Ascending aorta (tissue), 2 donors: ENCODE results near the gene SMYD2. TPM values are rescaled to one million over a fixed set of nuclear protein-coding genes. Genes with fewer than 3 reads are reported as not detected.

Source experiments
- DNase-seq, 2 donors: peaks; one replicate each; pipeline ENCODE4 v3.0.0-alpha.2; 2019; ENCODE audit warnings: low spot score in 2 of 2
- H3K27ac ChIP-seq, 2 donors: fragments of 200-600 bp; sonication (generic); one replicate each; pipeline ENCODE4 v1.5.1; 2016 to 2017; ENCODE audit warnings: mild to moderate bottlenecking in 1 of 2
- H3K27me3 ChIP-seq: fragments of 200-600 bp; sonication (generic); one replicate; pipeline ENCODE4 v1.5.1; 2017
- H3K36me3 ChIP-seq, 2 donors: fragments of 200-600 bp; sonication (generic); one replicate each; pipeline ENCODE4 v1.5.1; 2016
- H3K4me1 ChIP-seq, 2 donors: fragments of 200-600 bp; sonication (generic); one replicate each; pipeline ENCODE4 v1.5.1; 2016 to 2017; ENCODE audit warnings: mild to moderate bottlenecking in 1 of 2
- H3K4me3 ChIP-seq, 2 donors: fragments of 200-600 bp; sonication (generic); one replicate each; pipeline ENCODE4 v1.5.1; 2016 to 2017; ENCODE audit warnings: mild to moderate bottlenecking in 1 of 2
- H3K9me3 ChIP-seq, 2 donors: fragments of 200-600 bp; sonication (generic); one replicate each; pipeline ENCODE4 v1.5.1; 2016
- CTCF ChIP-seq, 3 experiments: fragments of 200-600 bp in 2 of 3; fragments of 450-650 bp in 1 of 3; sonication (generic) in 2 of 3; IDR thresholded peaks; one replicate each; pipeline ENCODE4 v1.5.1; 2016 to 2019; ENCODE audit warnings: antibody characterized with exemption in 3 of 3, mild to moderate bottlenecking in 1 of 3, moderate library complexity in 1 of 3
- intact Hi-C: fragments of 100-400 bp; cut with DNase I; formaldehyde crosslinking; loops from one replicate; pipeline ENCODE4 v1.15.1; 2023
- total RNA-seq: library from RNA; depleted of rRNA; stranded (reverse); fragments of >200 nt; gene quantifications from one replicate; pipeline ENCODE4 v1.1.0, GENCODE V29; 2016

The SMYD2 gene
- total RNA-seq, 1 donor from 2014 or later = 2.4 TPM

- Histone ChIP-seq H3K36me3 (no peaks in the 10 kb centered on the region), H3K27me3 (no peaks in the 10 kb centered on the region), H3K9me3 (no peaks in the 10 kb centered on the region), H3K4me3 (no peak overlapping the region), H3K4me1 (no peaks in the 10 kb centered on the region), H3K27ac (no peak overlapping the region)
- DNase-seq = no peak
- TF ChIP-seq CTCF (IDR thresholded peaks at IDR 0.05) = no peak
- intact Hi-C loops = no loop called here
Measured at GRCh38 chr1:214324896-214325800, 44.2 kb downstream of the SMYD2 start.

GRCh38 chr1:214326406-214326805 is 45.4 kb downstream of the SMYD2 start:
- H3K9me3 ChIP-seq = no peaks in the 10 kb centered on the region
- H3K4me3 ChIP-seq = no peak overlapping the region
- no peak for DNase-seq
- H3K27me3 ChIP-seq = no peaks in the 10 kb centered on the region
- no peaks in the 10 kb centered on the region for H3K36me3 ChIP-seq
- intact Hi-C loops = no loop called here
- no peak overlapping the region for H3K27ac ChIP-seq
- no peak for TF ChIP-seq CTCF (IDR thresholded peaks at IDR 0.05)
- no peaks in the 10 kb centered on the region for H3K4me1 ChIP-seq

GRCh38 chr1:214327514-214327913 is 46.6 kb downstream of the SMYD2 start:
- Histone ChIP-seq H3K27me3 (no peaks in the 10 kb centered on the region), H3K4me3 (no peak overlapping the region), H3K36me3 (no peaks in the 10 kb centered on the region), H3K9me3 (no peaks in the 10 kb centered on the region), H3K4me1 (no peaks in the 10 kb centered on the region), H3K27ac (no peak overlapping the region)
- no peak for DNase-seq
- intact Hi-C loops = no loop called here
- TF ChIP-seq CTCF (IDR thresholded peaks at IDR 0.05) = no peak

GRCh38 chr1:214328770-214329469 is 48.0 kb downstream of the SMYD2 start:
- intact Hi-C loops = loop anchor here (1.0 kb wide), 2 partner anchors 68 to 115 kb away; no protein-coding TSS in a partner anchor
- H3K4me1 ChIP-seq = no peaks in the 10 kb centered on the region
- DNase-seq = peak in 1 of 2 donors; percentile 84
- no peaks in the 10 kb centered on the region for H3K9me3 ChIP-seq
- H3K4me3 ChIP-seq = no peak overlapping the region
- no peak overlapping the region for H3K27ac ChIP-seq
- no peaks in the 10 kb centered on the region for H3K27me3 ChIP-seq
- H3K36me3 ChIP-seq = no peaks in the 10 kb centered on the region
- TF ChIP-seq CTCF (IDR thresholded peaks at IDR 0.05) = peak; percentile 80 to 91 (median 89)

GRCh38 chr1:214329470-214330220 is 48.7 kb downstream of the SMYD2 start:
- TF ChIP-seq CTCF (IDR thresholded peaks at IDR 0.05) = no peak
- Histone ChIP-seq H3K27ac (no peak overlapping the region), H3K27me3 (no peaks in the 10 kb centered on the region), H3K4me3 (no peak overlapping the region), H3K4me1 (no peaks in the 10 kb centered on the region), H3K9me3 (no peaks in the 10 kb centered on the region), H3K36me3 (no peaks in the 10 kb centered on the region)
- intact Hi-C loops = loop anchor here (1.0 kb wide), 1 partner anchor 115 kb away; no protein-coding TSS in a partner anchor
- DNase-seq = no peak
